DMS 273 (cell line): ENCODE results near the gene GRIFIN.

Source experiments
- DNase-seq: peaks from one replicate; lab custom pipeline; 2025; ENCODE audit not compliant: unreplicated experiment; lab: John Stamatoyannopoulos, UW

The GRIFIN gene

GRCh38 chr7:2476298-2476697 is at the start of gene GRIFIN:
TSS of gene GRIFIN (minus strand) at chr7:2476398. CDS start at chr7:2476383, 15 bp downstream.
- DNase-seq, result no peak

- DNase-seq, result no peak
These were observed 48.8 kb upstream of the GRIFIN start for GRCh38 chr7:2524808-2525657.

- DNase-seq, result peak; percentile 57
These were observed 48.0 kb upstream of the GRIFIN start for GRCh38 chr7:2523941-2524807.

- no peak for DNase-seq
These were observed 47.3 kb upstream of the GRIFIN start for GRCh38 chr7:2523461-2523936.

- no peak for DNase-seq
These were observed 46.7 kb upstream of the GRIFIN start for GRCh38 chr7:2522780-2523433.

GRCh38 chr7:2521952-2522591 is 45.9 kb upstream of the GRIFIN start:
- DNase-seq, result no peak

- no peak for DNase-seq
These were observed 45.1 kb upstream of the GRIFIN start for GRCh38 chr7:2521341-2521745.

- DNase-seq, result no peak
These were observed 44.6 kb upstream of the GRIFIN start for GRCh38 chr7:2520761-2521290.

GRCh38 chr7:2520131-2520760 is 44.0 kb upstream of the GRIFIN start:
- peak; percentile 60 for DNase-seq

GRCh38 chr7:2519119-2519930 is 43.1 kb upstream of the GRIFIN start, which contains the start of gene LFNG:
TSS of gene LFNG (plus strand) at chr7:2519774. CDS start at chr7:2519862, 88 bp downstream.
- DNase-seq, result peak; percentile 98

- peak; percentile 83 for DNase-seq
These were observed 42.5 kb upstream of the GRIFIN start for GRCh38 chr7:2518737-2519118.

- DNase-seq, result peak; percentile 92
These were observed 41.7 kb upstream of the GRIFIN start for GRCh38 chr7:2517678-2518507.

GRCh38 chr7:2517026-2517425 is 40.8 kb upstream of the GRIFIN start:
- no peak for DNase-seq

GRCh38 chr7:2516194-2516555 is 40.0 kb upstream of the GRIFIN start:
- no peak for DNase-seq

GRCh38 chr7:2515424-2516193 is 39.4 kb upstream of the GRIFIN start:
- DNase-seq, result peak; percentile 51

- no peak for DNase-seq
These were observed 38.5 kb upstream of the GRIFIN start for GRCh38 chr7:2514473-2515423.
